Bronchial epithelial cell (primary cell): ENCODE results near the gene CCR4. TPM values are rescaled to one million over a fixed set of nuclear protein-coding genes. Genes with fewer than 3 reads are reported as not detected.
"Not testable (repeated sequence)": the region's sequence is repeated elsewhere in the genome, so short reads cannot be mapped to it uniquely, and the experiment has no call there.

Experiments used
- DNase-seq: peaks from one replicate; pipeline ENCODE4 v3.0.0-alpha.2; 2010; ENCODE audit warnings: low read depth
- FAIRE-seq: peaks from 2 replicates; lab custom pipeline; 2011; peaks lifted over from hg19 to GRCh38; lab: Jason Lieb, UNC
- H3K27me3 ChIP-seq: 2 replicates; pipeline ENCODE4 v1.5.1; 2011; ENCODE audit warnings: low read length; ENCODE audit not compliant: control insufficient read depth, insufficient read depth
- H3K36me3 ChIP-seq: 2 replicates; pipeline ENCODE4 v1.5.1; 2011; ENCODE audit warnings: low read length; ENCODE audit not compliant: control insufficient read depth, insufficient read depth
- H3K4me3 ChIP-seq: 2 replicates; pipeline ENCODE4 v1.5.1; 2011; ENCODE audit warnings: mild to moderate bottlenecking, low read depth, low read length, control low read depth
- total RNA-seq: library from RNA; depleted of rRNA; stranded (reverse); fragments of >200 nt; gene quantifications from 2 replicates; pipeline ENCODE4 v1.2.1, GENCODE V29; 2014
- TF ChIP-seq, protein P1 (sequence below): IDR thresholded peaks from 2 replicates; pipeline ENCODE4 v1.5.1; 2011; ENCODE audit warnings: mild to moderate bottlenecking, moderate library complexity, low read length, control low read depth, inconsistent platforms; ENCODE audit not compliant: insufficient read depth, severe bottlenecking

The CCR4 gene
- total RNA-seq, 1 donor from 2014 or later: not detected

GRCh38 chr3:32913790-32914446, 37.5 kb upstream of the CCR4 start:
- no peaks in the 10 kb centered on the region for H3K36me3 ChIP-seq
- FAIRE-seq (peak; percentile 93), DNase-seq (peak; percentile 85)
- H3K4me3 ChIP-seq: no peak overlapping the region
- H3K27me3 ChIP-seq: no peaks in the 10 kb centered on the region
- TF ChIP-seq, protein P1, sequence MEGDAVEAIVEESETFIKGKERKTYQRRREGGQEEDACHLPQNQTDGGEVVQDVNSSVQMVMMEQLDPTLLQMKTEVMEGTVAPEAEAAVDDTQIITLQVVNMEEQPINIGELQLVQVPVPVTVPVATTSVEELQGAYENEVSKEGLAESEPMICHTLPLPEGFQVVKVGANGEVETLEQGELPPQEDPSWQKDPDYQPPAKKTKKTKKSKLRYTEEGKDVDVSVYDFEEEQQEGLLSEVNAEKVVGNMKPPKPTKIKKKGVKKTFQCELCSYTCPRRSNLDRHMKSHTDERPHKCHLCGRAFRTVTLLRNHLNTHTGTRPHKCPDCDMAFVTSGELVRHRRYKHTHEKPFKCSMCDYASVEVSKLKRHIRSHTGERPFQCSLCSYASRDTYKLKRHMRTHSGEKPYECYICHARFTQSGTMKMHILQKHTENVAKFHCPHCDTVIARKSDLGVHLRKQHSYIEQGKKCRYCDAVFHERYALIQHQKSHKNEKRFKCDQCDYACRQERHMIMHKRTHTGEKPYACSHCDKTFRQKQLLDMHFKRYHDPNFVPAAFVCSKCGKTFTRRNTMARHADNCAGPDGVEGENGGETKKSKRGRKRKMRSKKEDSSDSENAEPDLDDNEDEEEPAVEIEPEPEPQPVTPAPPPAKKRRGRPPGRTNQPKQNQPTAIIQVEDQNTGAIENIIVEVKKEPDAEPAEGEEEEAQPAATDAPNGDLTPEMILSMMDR: no peak

DNA sequence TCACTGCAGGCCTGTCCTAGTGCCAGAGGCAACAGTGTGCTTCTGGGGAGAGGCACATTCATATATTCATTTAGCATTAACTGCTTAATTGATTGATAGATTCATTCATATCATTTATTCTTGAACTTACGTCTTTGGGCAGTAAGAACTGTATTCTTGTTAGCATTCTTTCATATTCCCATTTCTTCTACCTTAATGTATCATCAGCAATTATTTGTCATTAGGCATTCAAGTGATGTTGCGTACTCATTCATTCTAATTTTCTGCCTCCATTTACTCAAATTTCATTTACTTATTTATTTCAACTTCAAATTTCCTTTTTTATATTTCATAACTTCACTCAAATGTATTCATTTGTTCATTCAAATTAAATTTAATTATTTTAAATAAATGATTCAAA, 31.5 kb upstream of the CCR4 start:
- no peaks in the 10 kb centered on the region for H3K27me3 ChIP-seq
- H3K4me3 ChIP-seq: no peak overlapping the region
- DNase-seq: no peak
- TF ChIP-seq, protein P1: no peak
- FAIRE-seq: no peak
- H3K36me3 ChIP-seq: no peaks in the 10 kb centered on the region

- H3K27me3 ChIP-seq: no peaks in the 10 kb centered on the region
- no peak for FAIRE-seq
- H3K4me3 ChIP-seq: no peak overlapping the region
- H3K36me3 ChIP-seq: no peaks in the 10 kb centered on the region
- TF ChIP-seq, protein P1: no peak
- DNase-seq: no peak
Measured at GRCh38 chr3:32922078-32922477, 29.4 kb upstream of the CCR4 start.

DNA sequence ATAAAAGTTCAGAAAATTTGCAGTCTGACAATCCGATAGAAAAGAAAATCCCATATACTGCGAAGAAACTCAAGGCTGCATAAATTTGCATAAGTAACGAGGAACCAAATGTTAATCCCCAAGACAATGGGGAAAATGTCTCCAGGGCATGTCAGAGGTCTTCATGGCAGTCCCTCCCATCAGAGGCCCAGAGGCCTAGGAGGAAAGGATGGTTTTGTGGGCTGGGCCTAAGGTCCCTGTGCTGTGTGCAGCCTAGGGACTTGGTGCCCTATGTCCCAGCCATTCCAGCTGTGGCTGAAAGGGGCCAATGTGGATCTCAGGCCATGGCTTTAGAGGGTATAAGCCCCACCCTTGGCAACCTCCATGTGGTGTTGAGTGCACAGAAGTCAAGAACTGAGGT, 21.3 kb upstream of the CCR4 start:
- TF ChIP-seq, protein P1: no peak
- FAIRE-seq (no peak), DNase-seq (no peak)
- H3K36me3 ChIP-seq: no peaks in the 10 kb centered on the region
- H3K27me3 ChIP-seq: no peaks in the 10 kb centered on the region
- H3K4me3 ChIP-seq: no peak overlapping the region

GRCh38 chr3:32931273-32931672, 20.2 kb upstream of the CCR4 start:
- H3K4me3 ChIP-seq, H3K36me3 ChIP-seq, FAIRE-seq, DNase-seq, H3K27me3 ChIP-seq: not testable (repeated sequence)

DNA sequence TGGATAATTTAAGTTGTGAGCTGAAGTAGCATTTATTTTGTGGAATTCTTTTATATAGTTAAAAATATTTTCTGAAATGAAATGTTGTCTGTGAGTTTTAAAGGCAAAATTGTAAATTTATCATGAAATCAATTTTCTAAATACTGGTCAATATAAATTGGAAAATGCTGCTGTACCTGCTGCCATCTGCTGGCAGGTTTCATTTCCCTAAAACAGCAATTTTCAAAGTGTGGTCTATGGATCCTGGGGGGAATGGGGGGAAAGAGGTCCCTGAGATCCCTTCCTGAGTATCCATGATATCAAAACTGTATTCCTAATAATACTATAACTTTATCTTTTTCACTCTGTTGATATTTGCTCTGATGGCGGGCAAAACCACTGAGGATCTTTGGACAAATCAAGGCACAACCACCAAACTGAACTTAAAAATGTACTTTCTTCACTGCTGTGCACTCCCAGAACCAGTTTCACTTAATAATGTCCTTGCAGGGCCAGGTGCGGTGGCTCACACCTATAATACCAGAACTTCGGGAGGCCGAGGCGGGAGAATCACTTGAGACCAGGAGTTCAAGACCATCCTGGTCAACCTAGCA, 17.2 kb upstream of the CCR4 start:
- Histone ChIP-seq H3K4me3 (no peak overlapping the region), H3K36me3 (no peaks in the 10 kb centered on the region), H3K27me3 (no peaks in the 10 kb centered on the region)
- TF ChIP-seq, protein P1: peak; percentile 56
- DNase-seq (peak; percentile 19), FAIRE-seq (no peak)
